K562 (cell line): ENCODE measurements around the gene CLDN7. TPM values are rescaled to one million over a fixed set of nuclear protein-coding genes. Genes with fewer than 3 reads are reported as not detected.

Source experiments
- ATAC-seq: fragments of 200-7000 bp; cut with Tn5 transposase; 3 replicates; pipeline ENCODE4 v1.9.1; 2020; ENCODE audit warnings: moderate library complexity
- BruUV-seq: library from RNA; stranded (reverse); fragments of 400-500 nt; replicated peaks from 2 replicates; lab custom pipeline; 2021; lab: Mats Ljungman, UMichigan
- CTCF ChIA-PET: fragments of 300-600 bp; formaldehyde crosslinking; extraction: SDS; loops from one replicate; lab custom pipeline; 2021; ENCODE audit warnings: low intra/inter-chr PET ratio; lab: Yijun Ruan, JAX
- POLR2A ChIA-PET: fragments of 300-600, 350-650 bp; sonication (Branson Sonifier 250); formaldehyde crosslinking; extraction: SDS; loops from one replicate; lab custom pipeline; 2021; ENCODE audit warnings: antibody characterized with exemption, inconsistent platforms; lab: Yijun Ruan, JAX
- DNase-seq, 4 experiments: peaks; one replicate each; pipeline versions ENCODE4 v3.0.0 to v3.0.0-alpha.2; 2011 to 2018; ENCODE audit warnings: low spot score in 3 of 4, mixed read lengths in 3 of 4; ENCODE audit errors: extremely low read depth in 1 of 4
- FAIRE-seq: peaks from 2 replicates; lab custom pipeline; 2011; peaks lifted over from hg19 to GRCh38; lab: Jason Lieb, UNC
- H2AFZ ChIP-seq: 2 replicates; pipeline ENCODE4 v1.6.0; 2011; ENCODE audit warnings: low read depth, low read length, control low read depth, inconsistent platforms
- H3K27ac ChIP-seq: fragments of 200-600 bp; 3 replicates; pipeline ENCODE4 v1.8.0; 2011; ENCODE audit warnings: low read depth, mild to moderate bottlenecking, control low read depth, inconsistent platforms, low read length, moderate library complexity, mixed read lengths; ENCODE audit errors: extremely low read depth
- H3K27me3 ChIP-seq, 2 experiments: fragments of 300-600 bp in 1 of 2; 2 replicates in 1 of 2; 3 replicates in 1 of 2; pipeline versions ENCODE4 v1.6.0 to v1.8.0; 2011; ENCODE audit warnings: inconsistent platforms in 2 of 2, low read length in 2 of 2, mild to moderate bottlenecking in 1 of 2, mixed read lengths in 1 of 2, moderate library complexity in 1 of 2; ENCODE audit not compliant: control insufficient read depth in 2 of 2, insufficient read depth in 2 of 2
- H3K36me3 ChIP-seq: fragments of 300-600 bp; 3 replicates; pipeline ENCODE4 v1.8.0; 2011; ENCODE audit warnings: mild to moderate bottlenecking, low read length, inconsistent platforms; ENCODE audit not compliant: control insufficient read depth, insufficient read depth
- H3K4me1 ChIP-seq, 2 experiments: fragments of 200-600 bp in 1 of 2; replicated peaks in 1 of 2; 2 replicates in 1 of 2; 3 replicates in 1 of 2; pipeline versions ENCODE4 v1.5.1 to v1.8.0; 2011; ENCODE audit warnings: inconsistent platforms in 2 of 2, low read length in 2 of 2, mild to moderate bottlenecking in 1 of 2, mixed read lengths in 1 of 2, moderate library complexity in 1 of 2; ENCODE audit not compliant: control insufficient read depth in 2 of 2, insufficient read depth in 2 of 2
- H3K4me2 ChIP-seq: 2 replicates; pipeline ENCODE4 v1.6.1; 2011; ENCODE audit warnings: low read length, control low read depth, inconsistent platforms, mixed read lengths; ENCODE audit not compliant: insufficient read depth
- H3K4me3 ChIP-seq: fragments of 200-600 bp; sonication (generic), shearing (Covaris generic); 2 replicates; pipeline ENCODE4 v1.5.1; 2016; ENCODE audit warnings: control low read depth, inconsistent platforms
- H3K79me2 ChIP-seq: fragments of 200-600 bp; 3 replicates; pipeline ENCODE4 v1.8.0; 2011; ENCODE audit warnings: low read length, inconsistent platforms; ENCODE audit not compliant: control insufficient read depth, insufficient read depth
- H3K9ac ChIP-seq, 2 experiments: 2 replicates each; pipeline versions ENCODE4 v1.6.0 to v1.6.1; 2011; ENCODE audit warnings: low read depth in 2 of 2, low read length in 2 of 2, control low read depth in 1 of 2, inconsistent platforms in 1 of 2, mild to moderate bottlenecking in 1 of 2, mixed read lengths in 1 of 2; ENCODE audit not compliant: insufficient read depth in 1 of 2
- H3K9me1 ChIP-seq: one replicate; pipeline ENCODE4 v1.6.0; 2011; ENCODE audit warnings: inconsistent platforms, mild to moderate bottlenecking, low read length, moderate library complexity; ENCODE audit not compliant: control insufficient read depth, insufficient read depth
- H3K9me3 ChIP-seq: replicated peaks from 2 replicates; pipeline ENCODE4 v1.5.1; 2011; ENCODE audit warnings: low read depth, low read length, inconsistent platforms; ENCODE audit not compliant: control insufficient read depth, insufficient read depth
- H4K20me1 ChIP-seq: replicated peaks from 2 replicates; pipeline ENCODE4 v1.6.1; 2011; ENCODE audit warnings: low read length, inconsistent platforms, mixed read lengths; ENCODE audit not compliant: control insufficient read depth, insufficient read depth
- CAMTA2 ChIP-seq: fragments of 250-450 bp; sonication (Bioruptor Pico); conservative IDR thresholded peaks from 2 replicates; pipeline ENCODE4 v1.5.1; 2022
- COPS2 ChIP-seq: fragments of 450-650 bp; conservative IDR thresholded peaks from 2 replicates; pipeline ENCODE4 v1.6.1; 2016; ENCODE audit warnings: mild to moderate bottlenecking, moderate library complexity
- EHMT2 ChIP-seq: fragments of 450-650 bp; IDR thresholded peaks from 2 replicates; pipeline ENCODE4 v1.6.1; 2018; ENCODE audit warnings: antibody characterized with exemption
- ERF ChIP-seq: fragments of 450-650 bp; formaldehyde crosslinking; IDR thresholded peaks from 2 replicates; pipeline ENCODE4 v1.4.0; 2020; ENCODE audit warnings: mild to moderate bottlenecking, mixed read lengths
- FOXJ3 ChIP-seq: sonication (generic); formaldehyde crosslinking; IDR thresholded peaks from 2 replicates; pipeline ENCODE4 v1.4.0; 2020; ENCODE audit warnings: mild to moderate bottlenecking, missing genetic modification reagents
- HDAC2 ChIP-seq: fragments of 450-650 bp; IDR thresholded peaks from 2 replicates; pipeline ENCODE4 v1.6.1; 2016; ENCODE audit warnings: mild to moderate bottlenecking
- HOXB6 ChIP-seq: fragments of 250-450 bp; sonication (Bioruptor Pico); IDR thresholded peaks from 2 replicates; pipeline ENCODE4 v1.5.1; 2022; ENCODE audit warnings: mild to moderate bottlenecking, borderline replicate concordance
- KAT2B ChIP-seq: IDR thresholded peaks from one replicate; pipeline ENCODE4 v1.6.1; 2012; ENCODE audit warnings: low read depth, mild to moderate bottlenecking, control low read depth, inconsistent platforms, low read length, moderate library complexity
- PML ChIP-seq: IDR thresholded peaks from 2 replicates; pipeline ENCODE4 v1.6.1; 2012; ENCODE audit warnings: low read length, inconsistent platforms
- POLR2B ChIP-seq: fragments of 450-650 bp; IDR thresholded peaks from 2 replicates; pipeline ENCODE4 v1.6.1; 2018; ENCODE audit warnings: low read depth; ENCODE audit not compliant: partially characterized antibody
- RBM39 ChIP-seq: fragments of 200-400 bp; formaldehyde crosslinking; optimal IDR thresholded peaks from 2 replicates; pipeline ENCODE3; 2018; ENCODE audit warnings: low read depth, low read length
- ZEB2 ChIP-seq: fragments of 450-650 bp; IDR thresholded peaks from 2 replicates; pipeline ENCODE4 v1.6.1; 2016
- ZFX ChIP-seq: sonication (generic); formaldehyde crosslinking; IDR thresholded peaks from 2 replicates; pipeline ENCODE4 v1.8.0; 2022; ENCODE audit warnings: mild to moderate bottlenecking, missing genetic modification reagents, moderate library complexity
- ZNF217 ChIP-seq: sonication (generic); formaldehyde crosslinking; IDR thresholded peaks from 2 replicates; pipeline ENCODE4 v1.8.0; 2022; ENCODE audit warnings: mild to moderate bottlenecking, missing genetic modification reagents
- ZNF780A ChIP-seq: fragments of 250-450 bp; sonication (Bioruptor Pico); IDR thresholded peaks from 2 replicates; pipeline ENCODE4 v1.5.0; 2021; ENCODE audit warnings: mild to moderate bottlenecking
- WGBS: fragments of 100-300 bp; shearing (Covaris generic); methylation state at CpG from one replicate; pipeline ENCODE4 v1.1.6; 2016; ENCODE audit warnings: low coverage, mixed read lengths; ENCODE audit not compliant: insufficient coverage; ENCODE audit errors: missing lambda C conversion rate; 5-methylcytosine and 5-hydroxymethylcytosine counted together
- in situ Hi-C: fragments of 300-500 bp; cut with MboI; formaldehyde crosslinking; loops from 4 replicates; pipeline ENCODE4 v1.15.0; 2018; ENCODE audit warnings: inconsistent platforms, mixed read lengths
- intact Hi-C: fragments of 100-400 bp; cut with micrococcal nuclease; formaldehyde crosslinking; loops from 2 replicates; pipeline ENCODE4 v1.14.2; 2022
- polyA plus RNA-seq, 8 experiments: library from polyadenylated mRNA; depleted of rRNA in 4 of 8; stranded (reverse) in 5 of 8; unstranded in 3 of 8; fragments of >200 nt; fragmentation: Nextera tagmentation in 2 of 8; fragmentation: Illumina TruSeq in 1 of 8; extraction: Ambion mirVana in 2 of 8; extraction: Trizol in 1 of 8; gene quantifications; 2 replicates each; pipeline versions ENCODE4 v1.2.1 to v1.2.3, GENCODE V29; 2011 to 2014; ENCODE audit warnings: inconsistent platforms in 1 of 8, missing spikeins in 1 of 8
- total RNA-seq, 7 experiments: library from RNA; depleted of rRNA in 6 of 7; stranded (reverse); fragments of >200 nt in 6 of 7; fragmentation: Illumina TruSeq in 2 of 7; extraction: Trizol in 2 of 7; gene quantifications; 2 replicates each; pipeline versions ENCODE4 v1.2.1 to v1.2.3, GENCODE V29; 2011 to 2021; ENCODE audit warnings: low replicate concordance in 1 of 7

Gene CLDN7
- total and polyA plus RNA-seq, 9 of the 15 experiments (the other 6 are each of a cell fraction or from before 2014, with no cell fraction given): 2.2 to 14.5 (median 7.6) TPM

DNA sequence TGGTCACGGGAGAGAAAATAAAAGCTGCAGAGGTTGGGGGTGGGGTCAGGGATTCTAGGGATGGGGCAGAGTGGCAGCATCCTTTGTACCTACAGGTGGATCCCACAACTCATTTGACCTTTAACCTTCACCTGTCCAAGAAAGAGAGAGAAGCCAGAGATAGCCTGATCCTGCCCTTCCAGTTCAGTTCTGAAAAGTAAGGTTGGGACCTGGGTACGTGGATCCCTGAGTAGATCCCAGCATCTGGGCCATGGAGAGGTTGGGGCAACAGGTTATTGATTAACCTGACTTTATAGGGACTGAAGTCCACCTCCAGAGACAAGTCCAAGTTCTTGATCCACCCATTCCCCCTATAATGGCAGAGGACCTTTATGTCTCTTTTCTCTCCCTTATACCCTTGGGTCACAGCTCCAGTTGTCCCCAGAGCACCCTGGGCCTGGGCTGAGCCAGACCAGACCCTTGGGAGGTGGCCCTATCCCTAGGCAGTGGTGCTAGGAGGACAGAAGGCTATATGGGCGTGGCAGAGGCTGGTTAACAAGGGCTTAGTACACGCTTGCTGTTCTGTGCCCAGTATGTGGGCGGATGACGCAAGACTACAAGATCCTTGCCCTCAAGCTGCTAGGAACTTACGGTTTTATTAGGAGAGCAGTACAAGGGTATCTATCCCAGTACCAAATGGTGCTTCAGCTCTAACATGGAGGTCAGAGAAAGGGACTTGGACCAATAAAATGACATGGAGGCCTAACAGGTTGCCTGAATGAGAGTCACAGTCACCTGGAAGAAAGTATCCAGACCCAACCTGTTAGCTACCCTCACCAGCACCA is 3.3 kb downstream of the CLDN7 start:
- TF ChIP-seq HDAC2: no peak
- TF ChIP-seq EHMT2: no peak
- no peak for TF ChIP-seq POLR2B
- no peak for TF ChIP-seq COPS2
- TF ChIP-seq ZFX (CRISPR knock-in tag): no peak
- no peak for TF ChIP-seq ERF (CRISPR knock-in tag)
- TF ChIP-seq RBM39: no peak
- TF ChIP-seq HOXB6 (CRISPR knock-in tag): no peak
- TF ChIP-seq CAMTA2 (CRISPR knock-in tag): no peak
- TF ChIP-seq FOXJ3 (CRISPR knock-in tag): no peak
- no peak for TF ChIP-seq PML
- no peak for TF ChIP-seq ZEB2
- TF ChIP-seq ZNF217: no peak
- TF ChIP-seq KAT2B: no peak
- TF ChIP-seq ZNF780A (CRISPR knock-in tag): no peak
- intact Hi-C loops (no loop called here), in situ Hi-C loops (no loop called here)
- Histone ChIP-seq H3K4me2 (no peak overlapping the region), H3K27ac (no peak overlapping the region), H3K79me2 (peaks cover 3% of the 10 kb centered on the region; the same call in 1 of the 3 replicates), H2AFZ (no peak overlapping the region), H3K27me3 (no peaks in the 10 kb centered on the region), H3K9ac (no peak overlapping the region), H3K36me3 (peaks cover 58% of the 10 kb centered on the region; the same call in 2 of the 3 replicates), H3K9me1 (no peaks in the 10 kb centered on the region), H4K20me1 (no peaks in the 10 kb centered on the region), H3K4me1 (peaks cover 3 to 33% of the 10 kb centered on the region in 2 experiments; a peak in 4 of 5 replicates), H3K4me3 (no peak overlapping the region), H3K9me3 (no peaks in the 10 kb centered on the region)
- DNase-seq (no peak), FAIRE-seq (no peak), ATAC-seq (no peak)
- CTCF ChIA-PET: no interaction called here
- BruUV-seq: no TSS peak
- 94% methylated on average over 5 of the region's 7 CpGs for WGBS
- POLR2A ChIA-PET: interaction anchor here (1.3 to 1.6 kb wide), 2 partner anchors 8 to 17 kb away, joined by 4 to 10 read pairs; partner anchors contain the start of genes CTDNEP1 and GABARAP
